IMR-90 (cell line): Measurements from ENCODE around the gene ACLY. TPM values are rescaled to one million over a fixed set of nuclear protein-coding genes. Genes with fewer than 3 reads are reported as not detected.

Experiments used
- ATAC-seq: fragments of 200-7000 bp; cut with Tn5 transposase; 2 replicates; pipeline ENCODE4 v1.9.1; 2020; ENCODE audit warnings: low read depth, mild to moderate bottlenecking, moderate library complexity
- BruUV-seq: library from RNA; stranded (reverse); fragments of 400-500 nt; replicated peaks from 2 replicates; lab custom pipeline; 2021; lab: Mats Ljungman, UMichigan
- CTCF ChIA-PET: fragments of 300-600 bp; formaldehyde crosslinking; extraction: SDS; loops from one replicate; lab custom pipeline; 2021; ENCODE audit warnings: antibody characterized with exemption; lab: Yijun Ruan, JAX
- POLR2A ChIA-PET: fragments of 300-600 bp; sonication (Branson Sonifier 250); formaldehyde crosslinking; loops from one replicate; lab custom pipeline; 2022; ENCODE audit warnings: antibody characterized with exemption; ENCODE audit not compliant: unreplicated experiment; lab: Charles Lee
- DNase-seq: peaks from one replicate; pipeline ENCODE4 v3.0.0; 2013
- H2AFZ ChIP-seq: replicated peaks from 2 replicates; pipeline ENCODE3; 2013; ENCODE audit warnings: low read length, mild to moderate bottlenecking; ENCODE audit not compliant: poor library complexity
- H2AK5ac ChIP-seq: 2 replicates; pipeline ENCODE4 v1.6.1; 2013; ENCODE audit warnings: low read depth, low read length, inconsistent platforms
- H2AK9ac ChIP-seq: replicated peaks from 2 replicates; pipeline ENCODE3; 2013; ENCODE audit warnings: mild to moderate bottlenecking, low read depth, low read length, moderate library complexity; ENCODE audit not compliant: poor library complexity
- H2BK120ac ChIP-seq: 2 replicates; pipeline ENCODE4 v1.6.1; 2013; ENCODE audit warnings: low read depth, low read length, inconsistent platforms
- H2BK15ac ChIP-seq: 3 replicates; pipeline ENCODE4 v1.6.1; 2013; ENCODE audit warnings: low read depth, low read length, inconsistent platforms
- H2BK20ac ChIP-seq: 2 replicates; pipeline ENCODE4 v1.6.1; 2013; ENCODE audit warnings: low read depth, mild to moderate bottlenecking, inconsistent platforms, low read length, moderate library complexity
- H2BK5ac ChIP-seq: 2 replicates; pipeline ENCODE4 v1.6.1; 2013; ENCODE audit warnings: mild to moderate bottlenecking, low read depth, low read length, inconsistent platforms; ENCODE audit not compliant: poor library complexity, severe bottlenecking
- H3K14ac ChIP-seq: replicated peaks from 2 replicates; pipeline ENCODE4 v1.6.1; 2013; ENCODE audit warnings: low read depth, low read length, inconsistent platforms
- H3K18ac ChIP-seq: 2 replicates; pipeline ENCODE4 v1.6.1; 2013; ENCODE audit warnings: low read depth, low read length, control low read depth
- H3K23ac ChIP-seq: 2 replicates; pipeline ENCODE4 v1.6.1; 2013; ENCODE audit warnings: low read depth, low read length, inconsistent platforms
- H3K27ac ChIP-seq: 2 replicates; pipeline ENCODE4 v1.5.1; 2013; ENCODE audit warnings: mild to moderate bottlenecking, control low read depth, low read length; ENCODE audit not compliant: insufficient read depth
- H3K27me3 ChIP-seq: 2 replicates; pipeline ENCODE4 v1.6.1; 2013; ENCODE audit warnings: low read length; ENCODE audit not compliant: control insufficient read depth, insufficient read depth
- H3K36me3 ChIP-seq: 2 replicates; pipeline ENCODE4 v1.6.1; 2013; ENCODE audit warnings: low read length, mixed read lengths; ENCODE audit not compliant: control insufficient read depth, insufficient read depth
- H3K4ac ChIP-seq: 2 replicates; pipeline ENCODE4 v1.6.1; 2013; ENCODE audit warnings: low read depth, low read length, inconsistent platforms
- H3K4me1 ChIP-seq: 2 replicates; pipeline ENCODE4 v1.6.1; 2013; ENCODE audit warnings: low read length, mixed read lengths; ENCODE audit not compliant: control insufficient read depth, insufficient read depth
- H3K4me2 ChIP-seq: 2 replicates; pipeline ENCODE4 v1.6.1; 2013; ENCODE audit warnings: low read depth, mild to moderate bottlenecking, control low read depth, low read length, moderate library complexity
- H3K4me3 ChIP-seq: 2 replicates; pipeline ENCODE4 v1.5.1; 2013; ENCODE audit warnings: low read depth, mild to moderate bottlenecking, control low read depth, low read length, moderate library complexity; ENCODE audit not compliant: insufficient read depth
- H3K56ac ChIP-seq: 2 replicates; pipeline ENCODE4 v1.6.1; 2013; ENCODE audit warnings: low read length, inconsistent platforms; ENCODE audit not compliant: insufficient read depth; ENCODE audit errors: extremely low read depth
- H3K79me1 ChIP-seq, 2 experiments: 2 replicates each; pipeline ENCODE4 v1.6.1; 2013; ENCODE audit warnings: low read length in 2 of 2, inconsistent platforms in 1 of 2, low read depth in 1 of 2
- H3K9ac ChIP-seq: 2 replicates; pipeline ENCODE4 v1.6.1; 2013; ENCODE audit warnings: low read depth, low read length, control low read depth
- H3K9me1 ChIP-seq: 2 replicates; pipeline ENCODE4 v1.6.1; 2013; ENCODE audit warnings: low read length, inconsistent platforms; ENCODE audit not compliant: insufficient read depth
- H3K9me3 ChIP-seq: 2 replicates; pipeline ENCODE4 v1.6.1; 2013; ENCODE audit warnings: low read length; ENCODE audit not compliant: control insufficient read depth, insufficient read depth
- H4K20me1 ChIP-seq: 2 replicates; pipeline ENCODE4 v1.6.1; 2013; ENCODE audit warnings: low read length, inconsistent platforms; ENCODE audit not compliant: insufficient read depth
- H4K5ac ChIP-seq: 2 replicates; pipeline ENCODE4 v1.6.1; 2013; ENCODE audit warnings: mild to moderate bottlenecking, low read depth, low read length, control low read depth
- H4K8ac ChIP-seq, 2 experiments: 2 replicates each; pipeline ENCODE4 v1.6.1; 2013; ENCODE audit warnings: low read depth in 2 of 2, low read length in 2 of 2, control low read depth in 1 of 2, inconsistent platforms in 1 of 2
- H4K91ac ChIP-seq: 2 replicates; pipeline ENCODE4 v1.6.1; 2013; ENCODE audit warnings: low read depth, low read length, inconsistent platforms; ENCODE audit not compliant: insufficient read depth
- BHLHE40 ChIP-seq: fragments of 150-350 bp; IDR thresholded peaks from 2 replicates; pipeline ENCODE4 v1.6.1; 2016; ENCODE audit warnings: mild to moderate bottlenecking, low read depth, low read length
- CEBPB ChIP-seq: IDR thresholded peaks from 2 replicates; pipeline ENCODE4 v1.6.1; 2012; ENCODE audit warnings: low read depth, low read length, improper control_type of control experiment
- CHD1 ChIP-seq: IDR thresholded peaks from 2 replicates; pipeline ENCODE4 v1.6.1; 2012; ENCODE audit warnings: low read depth, low read length, improper control_type of control experiment
- ELK1 ChIP-seq: fragments of 150-350 bp; IDR thresholded peaks from 2 replicates; pipeline ENCODE4 v1.6.1; 2016; ENCODE audit warnings: low read depth, mild to moderate bottlenecking, low read length, moderate library complexity, borderline replicate concordance
- FOS ChIP-seq: fragments of 150-350 bp; IDR thresholded peaks from 2 replicates; pipeline ENCODE4 v1.6.1; 2016; ENCODE audit warnings: low read depth, low read length
- MAFK ChIP-seq: IDR thresholded peaks from 2 replicates; pipeline ENCODE4 v1.6.1; 2012; ENCODE audit warnings: low read depth, low read length, improper control_type of control experiment
- MAZ ChIP-seq: IDR thresholded peaks from 2 replicates; pipeline ENCODE4 v1.6.1; 2012; ENCODE audit warnings: low read depth, mild to moderate bottlenecking, low read length, improper control_type of control experiment, moderate library complexity, borderline replicate concordance
- MXI1 ChIP-seq: IDR thresholded peaks from 2 replicates; pipeline ENCODE4 v1.6.1; 2012; ENCODE audit warnings: low read depth, mild to moderate bottlenecking, low read length, moderate library complexity, borderline replicate concordance
- NFE2L2 ChIP-seq: fragments of 150-350 bp; IDR thresholded peaks from 2 replicates; pipeline ENCODE4 v1.6.1; 2016; ENCODE audit warnings: low read depth, mild to moderate bottlenecking, low read length
- POLR2A ChIP-seq: IDR thresholded peaks from 2 replicates; pipeline ENCODE4 v1.6.1; 2012; ENCODE audit warnings: mild to moderate bottlenecking, low read depth, low read length
- RAD21 ChIP-seq: IDR thresholded peaks from 2 replicates; pipeline ENCODE4 v1.6.1; 2012; ENCODE audit warnings: low read length, improper control_type of control experiment
- RCOR1 ChIP-seq: IDR thresholded peaks from 2 replicates; pipeline ENCODE4 v1.6.1; 2012; ENCODE audit warnings: mild to moderate bottlenecking, low read length, improper control_type of control experiment; ENCODE audit not compliant: insufficient replicate concordance
- RFX5 ChIP-seq: IDR thresholded peaks from 2 replicates; pipeline ENCODE4 v1.8.0; 2012; ENCODE audit warnings: low read depth, mild to moderate bottlenecking, low read length, moderate library complexity
- SMC3 ChIP-seq: fragments of 150-350 bp; IDR thresholded peaks from 2 replicates; pipeline ENCODE4 v1.6.1; 2016; ENCODE audit warnings: low read depth, mild to moderate bottlenecking, antibody characterized with exemption, low read length, moderate library complexity
- USF2 ChIP-seq: fragments of 150-350 bp; IDR thresholded peaks from 2 replicates; pipeline ENCODE4 v1.6.1; 2017; ENCODE audit warnings: mild to moderate bottlenecking, antibody characterized with exemption, low read length, low read depth
- WGBS, 2 experiments: methylation state at CpG; one replicate each; pipeline versions ENCODE4 v1.1.5 to v1.1.7; 2013; ENCODE audit warnings: missing lambda C conversion rate in 2 of 2; ENCODE audit not compliant: insufficient read length in 1 of 2; ENCODE audit errors: extremely low coverage in 2 of 2; 5-methylcytosine and 5-hydroxymethylcytosine counted together
- dilution Hi-C: fragments of 300-500 bp; cut with HindIII; formaldehyde crosslinking; loops from one replicate; pipeline ENCODE4 v1.14.3; 2018; ENCODE audit warnings: low sequenced_read_pairs; ENCODE audit not compliant: unreplicated experiment
- in situ Hi-C: fragments of 300-500 bp; cut with MboI; formaldehyde crosslinking; loops from 3 replicates; pipeline ENCODE4 v1.14.3; 2019; ENCODE audit warnings: low sequenced_read_pairs, inconsistent platforms, mixed read lengths
- intact Hi-C: fragments of 100-400 bp; cut with micrococcal nuclease; formaldehyde crosslinking; loops from 2 replicates; pipeline ENCODE4 v1.10.0; 2022
- polyA plus RNA-seq, 3 experiments: library from polyadenylated mRNA; depleted of rRNA; stranded (reverse); fragments of >200 nt; gene quantifications; 2 replicates each; pipeline ENCODE4 v1.2.3, GENCODE V29; 2012; ENCODE audit warnings: low replicate concordance in 1 of 3
- total RNA-seq: library from RNA; depleted of rRNA; stranded (reverse); fragments of >200 nt; gene quantifications from 2 replicates; pipeline ENCODE4 v1.2.3, GENCODE V29; 2012

Gene ACLY
- total and polyA plus RNA-seq, 2 of the 4 experiments (the other 2 are of a cell fraction): 167 to 230 TPM

- peak overlapping the region; percentile 17; the same call in 1 of the 2 replicates for H2BK120ac ChIP-seq
- H3K4ac ChIP-seq: peak overlapping the region; percentile 89
- H3K9me1 ChIP-seq: peaks cover 13% of the 10 kb centered on the region
- H3K4me3 ChIP-seq: peak overlapping the region; percentile 94
- H2AK5ac ChIP-seq: peak overlapping the region; percentile 97
- H3K14ac ChIP-seq: peak overlapping the region; percentile 72
- H3K27me3 ChIP-seq: no peaks in the 10 kb centered on the region
- H2AFZ ChIP-seq: peak overlapping the region; percentile 97
- H4K20me1 ChIP-seq: peaks cover 15% of the 10 kb centered on the region
- H4K8ac ChIP-seq: peak overlapping the region; percentile 93 to 98
- H3K4me2 ChIP-seq: peak overlapping the region; percentile 96
- peak overlapping the region; percentile 55; the same call in 1 of the 2 replicates for H3K23ac ChIP-seq
- CTCF ChIA-PET: interaction anchor here (0.8 to 1.6 kb wide), 3 partner anchors 71 to 552 kb away, joined by 3 to 7 read pairs (median 4); no protein-coding TSS in a partner anchor
- peak overlapping the region; percentile 89 for H4K5ac ChIP-seq
- dilution Hi-C loops (no loop called here), intact Hi-C loops (no loop called here), in situ Hi-C loops (loop anchor here (5.0 to 10.0 kb wide), 2 partner anchors 146 to 231 kb away; partner anchors contain the start of genes DHX58 and HAP1)
- no peak overlapping the region for H2BK20ac ChIP-seq
- no peaks in the 10 kb centered on the region for H3K9me3 ChIP-seq
- H2BK15ac ChIP-seq: peak overlapping the region; percentile 52; the same call in 1 of the 3 replicates
- peaks cover 11% of the 10 kb centered on the region for H3K4me1 ChIP-seq
- H3K79me1 ChIP-seq: peaks cover 18 to 38% of the 10 kb centered on the region in 2 experiments
- H4K91ac ChIP-seq: peak overlapping the region; percentile 85
- POLR2A ChIA-PET: interaction anchor here (0.6 to 1.7 kb wide), 9 partner anchors 11 to 554 kb away, joined by 3 to 19 read pairs (median 3); partner anchors contain the start of genes DNAJC7 and NKIRAS2
- peak overlapping the region; percentile 87 for H3K56ac ChIP-seq
- DNase-seq (peak; percentile 38), ATAC-seq (peak; percentile 13)
- BruUV-seq: no TSS peak
- peaks cover 21% of the 10 kb centered on the region for H3K36me3 ChIP-seq
- WGBS, 2 experiments: 18% methylated on average over 7 of the region's 18 CpGs; no CpG with 5 or more reads in 1 of the 2 experiments
- H3K9ac ChIP-seq: peak overlapping the region; percentile 88
- H3K27ac ChIP-seq: peak overlapping the region; percentile 81
- peak overlapping the region; percentile 100 for H2AK9ac ChIP-seq
- H2BK5ac ChIP-seq: peak overlapping the region; percentile 71
- H3K18ac ChIP-seq: peak overlapping the region; percentile 45; the same call in 1 of the 2 replicates
- TF ChIP-seq RCOR1: no peak
- TF ChIP-seq BHLHE40: no peak
- TF ChIP-seq CEBPB: no peak
- TF ChIP-seq NFE2L2: no peak
- TF ChIP-seq POLR2A: no peak
- no peak for TF ChIP-seq ELK1
- no peak for TF ChIP-seq FOS
- TF ChIP-seq MAFK: no peak
- no peak for TF ChIP-seq MAZ
- TF ChIP-seq RFX5: no peak
- no peak for TF ChIP-seq CHD1
- TF ChIP-seq MXI1: no peak
- no peak for TF ChIP-seq RAD21
- no peak for TF ChIP-seq USF2
- TF ChIP-seq SMC3: no peak
Observed at GRCh38 chr17:41965694-41966462, 47.1 kb upstream of the ACLY start.
